ENCODE data around the gene BPIFB6. TPM values are rescaled to one million over a fixed set of nuclear protein-coding genes. Genes with fewer than 3 reads are reported as not detected.

BPIFB6 gene
- total RNA-seq, 6 donors from 2014 or later = not detected

DNA sequence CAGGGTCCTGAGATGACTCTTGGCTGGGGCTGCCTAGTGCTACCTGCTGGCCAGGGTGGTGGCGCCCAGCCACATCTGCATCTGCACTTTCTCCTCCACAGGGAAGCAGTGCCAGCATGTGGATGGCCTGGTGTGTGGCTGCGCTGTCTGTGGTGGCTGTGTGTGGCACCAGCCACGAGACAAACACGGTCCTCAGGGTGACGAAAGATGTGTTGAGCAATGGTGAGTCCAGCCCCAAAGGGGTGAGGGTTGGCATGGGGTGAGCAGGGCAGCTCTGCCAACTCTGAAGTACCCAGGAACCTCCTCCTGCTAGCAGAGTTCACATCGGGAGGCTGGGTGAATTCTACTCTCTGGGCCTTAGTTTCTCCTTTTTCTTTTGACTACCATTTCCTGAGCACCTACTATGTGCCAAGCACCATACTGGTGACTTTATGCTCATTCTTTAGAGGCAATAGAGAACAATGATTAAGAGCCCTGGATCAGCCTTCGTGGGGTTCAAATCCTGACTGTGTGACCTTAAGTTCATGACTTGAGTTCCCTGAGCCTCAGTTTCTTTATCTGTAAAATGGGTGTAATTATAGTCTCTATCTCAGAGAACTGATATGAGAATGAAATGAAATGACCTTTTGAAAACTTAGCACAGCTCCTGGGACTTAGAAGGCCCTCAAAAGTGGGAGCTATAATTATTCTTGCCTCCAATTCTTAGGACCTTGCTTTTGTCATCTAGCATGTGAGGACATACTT lies 50.1 kb downstream of the BPIFB6 start:
- TF ChIP-seq POLR2AphosphoS5 (IDR thresholded peaks at IDR 0.05) (no peak), POLR2A (IDR thresholded peaks at IDR 0.05) (no peak), EP300 (IDR thresholded peaks at IDR 0.05) (no peak)
- TF ChIP-seq, protein P1, sequence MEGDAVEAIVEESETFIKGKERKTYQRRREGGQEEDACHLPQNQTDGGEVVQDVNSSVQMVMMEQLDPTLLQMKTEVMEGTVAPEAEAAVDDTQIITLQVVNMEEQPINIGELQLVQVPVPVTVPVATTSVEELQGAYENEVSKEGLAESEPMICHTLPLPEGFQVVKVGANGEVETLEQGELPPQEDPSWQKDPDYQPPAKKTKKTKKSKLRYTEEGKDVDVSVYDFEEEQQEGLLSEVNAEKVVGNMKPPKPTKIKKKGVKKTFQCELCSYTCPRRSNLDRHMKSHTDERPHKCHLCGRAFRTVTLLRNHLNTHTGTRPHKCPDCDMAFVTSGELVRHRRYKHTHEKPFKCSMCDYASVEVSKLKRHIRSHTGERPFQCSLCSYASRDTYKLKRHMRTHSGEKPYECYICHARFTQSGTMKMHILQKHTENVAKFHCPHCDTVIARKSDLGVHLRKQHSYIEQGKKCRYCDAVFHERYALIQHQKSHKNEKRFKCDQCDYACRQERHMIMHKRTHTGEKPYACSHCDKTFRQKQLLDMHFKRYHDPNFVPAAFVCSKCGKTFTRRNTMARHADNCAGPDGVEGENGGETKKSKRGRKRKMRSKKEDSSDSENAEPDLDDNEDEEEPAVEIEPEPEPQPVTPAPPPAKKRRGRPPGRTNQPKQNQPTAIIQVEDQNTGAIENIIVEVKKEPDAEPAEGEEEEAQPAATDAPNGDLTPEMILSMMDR (IDR thresholded peaks at IDR 0.05) = no peak
- no peaks in the 10 kb centered on the region for H3K4me1 ChIP-seq
- no peaks in the 10 kb centered on the region for H3K36me3 ChIP-seq
- WGBS, 2 donors = 55 to 63% methylated on average over 5 to 7 of the region's 7 CpGs
- H3K4me3 ChIP-seq = no peak overlapping the region
- DNase-seq = peak in 1 of 2 donors; percentile 53
- H3K27me3 ChIP-seq = no peaks in the 10 kb centered on the region
- no peaks in the 10 kb centered on the region for H3K9me3 ChIP-seq
- H3K27ac ChIP-seq = no peak overlapping the region
- no peak for ATAC-seq (ENCODE audit: low FRiP score in 2 of 2)

- no peaks in the 10 kb centered on the region for H3K9me3 ChIP-seq
- no peaks in the 10 kb centered on the region for H3K27me3 ChIP-seq
- TF ChIP-seq EP300 (IDR thresholded peaks at IDR 0.05) = no peak
- no peak for TF ChIP-seq POLR2AphosphoS5 (IDR thresholded peaks at IDR 0.05)
- TF ChIP-seq POLR2A (IDR thresholded peaks at IDR 0.05) = no peak
- TF ChIP-seq, protein P1 (IDR thresholded peaks at IDR 0.05) = no peak
- no peak overlapping the region for H3K27ac ChIP-seq
- H3K4me3 ChIP-seq = no peak overlapping the region
- H3K4me1 ChIP-seq = no peaks in the 10 kb centered on the region
- ATAC-seq (ENCODE audit: low FRiP score in 2 of 2) = no peak
- 65 to 67% methylated on average over 6 of the region's 6 CpGs for WGBS, 2 donors
- no peaks in the 10 kb centered on the region for H3K36me3 ChIP-seq
- DNase-seq = no peak
Measured at GRCh38 chr20:33082546-33082945, 51.1 kb downstream of the BPIFB6 start.

- no peaks in the 10 kb centered on the region for H3K36me3 ChIP-seq
- H3K4me1 ChIP-seq = no peaks in the 10 kb centered on the region
- no peaks in the 10 kb centered on the region for H3K9me3 ChIP-seq
- ATAC-seq (ENCODE audit: low FRiP score in 2 of 2) (no peak), DNase-seq (no peak)
- WGBS, 2 donors = 90 to 93% methylated on average over 11 to 18 of the region's 20 CpGs
- H3K4me3 ChIP-seq = no peak overlapping the region
- TF ChIP-seq, protein P1 (IDR thresholded peaks at IDR 0.05) = no peak
- TF ChIP-seq POLR2AphosphoS5 (IDR thresholded peaks at IDR 0.05) (no peak), EP300 (IDR thresholded peaks at IDR 0.05) (no peak), POLR2A (IDR thresholded peaks at IDR 0.05) (no peak)
- no peaks in the 10 kb centered on the region for H3K27me3 ChIP-seq
- no peak overlapping the region for H3K27ac ChIP-seq
Measured at GRCh38 chr20:33083544-33084340, 52.3 kb downstream of the BPIFB6 start.

GRCh38 chr20:33084722-33085121 lies 53.3 kb downstream of the BPIFB6 start:
- ATAC-seq (ENCODE audit: low FRiP score in 2 of 2) = no peak
- Histone ChIP-seq H3K27me3 (no peaks in the 10 kb centered on the region), H3K36me3 (no peaks in the 10 kb centered on the region), H3K4me1 (no peaks in the 10 kb centered on the region), H3K4me3 (no peak overlapping the region), H3K27ac (no peak overlapping the region), H3K9me3 (no peaks in the 10 kb centered on the region)
- DNase-seq = no peak
- TF ChIP-seq POLR2A (IDR thresholded peaks at IDR 0.05) (no peak), POLR2AphosphoS5 (IDR thresholded peaks at IDR 0.05) (no peak), EP300 (IDR thresholded peaks at IDR 0.05) (no peak)
- TF ChIP-seq, protein P1 (IDR thresholded peaks at IDR 0.05) = no peak
- WGBS, 2 donors = 88 to 93% methylated on average over 7 to 15 of the region's 15 CpGs
